Retina (tissue), 1 donor: ENCODE data around the gene NMRK1.

ENCODE experiments used
- DNase-seq: peaks from one replicate; pipeline ENCODE4 v3.0.0-alpha.2; 2016

Gene NMRK1

DNA sequence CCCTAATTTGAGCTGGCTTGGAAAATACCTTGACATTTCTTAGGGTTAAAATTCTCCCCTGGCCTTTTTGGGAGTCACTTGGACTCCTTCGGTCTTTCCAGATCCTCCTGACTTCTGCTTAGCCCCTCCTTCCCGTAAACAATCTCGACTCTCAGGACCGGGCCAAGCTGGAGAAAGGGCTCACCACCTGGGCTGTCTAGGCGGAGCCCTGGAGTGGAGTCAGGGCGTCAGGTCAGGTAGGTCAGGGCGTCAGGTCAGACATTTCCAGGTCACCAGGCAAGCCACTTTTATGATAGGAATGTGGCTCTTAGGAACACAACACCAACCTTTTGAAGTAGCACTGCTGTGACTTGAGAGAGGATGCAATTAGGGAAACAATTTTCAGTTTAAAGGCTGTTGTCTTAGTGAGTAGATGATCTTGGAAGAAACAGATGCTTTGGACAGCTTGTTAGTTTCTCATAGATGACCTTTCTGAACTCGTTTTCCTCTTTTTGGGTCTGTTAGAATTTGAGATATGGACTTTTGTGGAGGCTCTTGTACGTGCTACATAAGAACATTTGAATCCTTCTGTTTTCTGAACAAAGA, 13.1 kb upstream of the NMRK1 start:
- DNase-seq = no peak

DNA sequence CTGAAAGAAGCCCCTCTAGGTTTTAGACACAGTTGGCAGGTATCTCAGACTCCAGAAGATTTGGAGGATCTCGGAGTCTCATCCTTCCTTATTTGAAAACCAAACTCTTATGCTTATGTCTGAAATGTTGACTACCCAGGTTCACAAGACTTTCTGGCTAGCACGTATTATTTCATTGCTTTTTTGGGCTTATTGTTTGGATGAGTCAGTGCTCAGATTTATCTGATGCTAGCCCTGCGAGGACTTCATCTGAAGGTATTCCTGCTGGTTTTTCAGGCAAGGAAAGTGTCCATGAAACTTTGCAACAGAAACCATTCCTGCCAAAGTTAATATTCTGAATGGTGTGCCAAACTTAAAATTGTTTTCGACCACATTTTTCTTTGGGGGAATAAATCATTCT, 8.8 kb upstream of the NMRK1 start:
- DNase-seq = no peak

GRCh38 chr9:75092766-75093165, 4.8 kb upstream of the NMRK1 start:
- no peak for DNase-seq

GRCh38 chr9:75090579-75090978, 2.6 kb upstream of the NMRK1 start:
- DNase-seq = no peak

- DNase-seq = no peak
Observed at GRCh38 chr9:75089373-75089766, 1.4 kb upstream of the NMRK1 start.

- DNase-seq = no peak
Observed at GRCh38 chr9:75088646-75089372, 854 bp upstream of the NMRK1 start.

DNA sequence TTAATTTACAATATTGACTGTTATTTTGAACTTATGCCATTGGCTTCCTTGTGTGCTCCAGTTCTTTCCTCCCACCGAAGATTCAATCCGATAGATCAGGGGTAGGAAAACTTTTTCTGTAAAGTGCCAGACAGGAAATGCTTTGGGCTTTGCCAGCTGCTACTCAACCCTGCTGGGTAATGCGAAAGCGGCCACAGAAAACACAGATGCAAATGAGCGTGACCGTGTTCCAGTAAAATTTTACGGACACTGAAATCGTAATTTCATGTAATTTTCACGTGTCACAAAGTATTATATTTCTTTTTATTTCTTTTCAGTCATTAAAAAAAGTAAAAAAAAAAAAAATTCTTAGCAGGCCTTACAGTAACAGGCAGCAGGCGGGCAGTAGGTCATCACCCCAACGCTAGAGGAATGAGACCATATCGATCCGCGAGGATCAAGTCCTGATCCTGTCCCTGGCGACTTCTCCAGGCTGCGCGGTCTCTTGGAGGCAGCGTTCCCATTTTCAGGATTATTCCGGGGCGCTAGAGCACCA, 599 bp downstream of the NMRK1 start:
- DNase-seq = no peak

DNA sequence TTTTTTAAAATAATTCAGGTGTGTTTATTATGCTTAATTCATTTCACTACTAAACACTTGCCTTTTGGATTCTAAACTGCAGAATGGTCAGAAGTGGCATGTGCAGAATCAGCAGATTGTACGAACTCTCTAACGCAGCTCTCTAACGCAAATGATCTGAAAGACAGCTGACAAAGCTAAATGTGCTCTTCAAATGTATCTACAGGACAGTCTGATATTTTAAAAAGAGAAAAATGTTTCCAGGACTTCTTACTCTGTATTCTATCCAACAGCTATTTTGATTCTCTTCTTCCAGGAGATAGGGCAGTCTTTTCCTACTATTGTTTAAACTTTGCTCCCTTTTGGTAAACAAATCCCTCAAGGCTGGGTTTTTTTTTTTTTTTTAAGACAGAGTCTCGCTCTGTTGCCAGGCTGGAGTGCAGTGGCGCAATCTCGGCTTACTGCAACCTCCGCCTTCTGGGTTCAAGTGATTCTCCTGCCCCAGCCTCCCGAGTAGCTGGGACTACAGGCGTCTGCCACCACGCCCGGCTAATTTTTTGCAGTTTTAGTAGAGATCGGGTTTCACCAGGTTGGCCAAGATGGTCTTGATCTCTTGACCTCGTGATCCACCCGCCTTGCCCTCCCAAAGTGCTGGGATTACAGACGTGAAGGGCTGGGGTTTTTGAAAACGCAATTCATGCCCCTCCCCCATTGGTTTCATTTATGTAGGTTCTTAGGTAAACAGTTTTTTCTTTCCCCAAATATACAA, 1.2 kb downstream of the NMRK1 start:
- no peak for DNase-seq

DNA sequence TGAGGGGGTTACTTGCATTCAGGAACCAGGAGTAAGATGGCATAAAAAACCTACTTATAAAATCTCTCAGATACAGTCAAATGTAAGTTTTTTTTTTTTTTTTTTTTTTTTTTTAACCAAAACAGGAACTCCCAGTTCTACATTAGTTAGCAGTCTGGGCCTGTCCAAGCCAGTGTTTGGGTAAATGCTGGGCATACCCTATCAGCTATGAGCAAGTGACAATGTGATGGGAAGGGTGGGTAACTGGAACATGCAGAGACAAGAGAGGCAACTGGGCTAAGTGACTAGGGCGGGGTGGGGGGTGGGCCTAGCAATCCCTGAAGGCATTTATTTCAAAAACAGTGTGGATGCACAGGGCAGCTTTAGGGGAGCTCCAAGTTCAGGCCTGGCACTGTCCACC, 2.3 kb downstream of the NMRK1 start:
- DNase-seq = no peak

DNA sequence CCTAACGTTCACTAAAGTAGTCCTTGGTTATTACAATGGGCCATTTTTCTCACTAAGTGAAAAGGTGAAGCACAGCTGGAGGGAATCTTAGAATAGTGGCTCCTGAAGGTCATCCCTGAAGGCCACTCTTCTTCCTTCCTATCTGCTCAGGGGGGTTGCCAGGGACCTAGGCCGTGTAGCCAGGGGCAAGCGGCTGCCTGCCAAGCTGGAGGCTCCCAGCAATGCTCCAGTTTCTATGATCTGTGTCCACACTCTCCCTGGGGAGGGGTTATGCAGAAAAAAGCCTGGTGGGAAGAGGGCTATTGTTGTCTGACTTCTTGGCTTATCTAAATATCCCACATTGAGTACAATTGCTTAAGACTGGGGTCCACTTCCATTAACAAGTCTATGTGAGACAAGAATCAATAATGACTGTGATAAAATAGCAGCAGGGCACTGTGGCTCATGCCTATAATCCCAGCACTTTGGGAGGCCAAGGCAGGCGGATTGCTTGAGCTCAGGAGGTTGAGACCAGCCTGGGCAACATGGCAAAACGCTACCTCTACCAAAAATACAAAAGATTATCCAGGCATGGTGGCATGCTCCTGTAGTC, 3.8 kb downstream of the NMRK1 start:
- DNase-seq = peak; percentile 24

DNA sequence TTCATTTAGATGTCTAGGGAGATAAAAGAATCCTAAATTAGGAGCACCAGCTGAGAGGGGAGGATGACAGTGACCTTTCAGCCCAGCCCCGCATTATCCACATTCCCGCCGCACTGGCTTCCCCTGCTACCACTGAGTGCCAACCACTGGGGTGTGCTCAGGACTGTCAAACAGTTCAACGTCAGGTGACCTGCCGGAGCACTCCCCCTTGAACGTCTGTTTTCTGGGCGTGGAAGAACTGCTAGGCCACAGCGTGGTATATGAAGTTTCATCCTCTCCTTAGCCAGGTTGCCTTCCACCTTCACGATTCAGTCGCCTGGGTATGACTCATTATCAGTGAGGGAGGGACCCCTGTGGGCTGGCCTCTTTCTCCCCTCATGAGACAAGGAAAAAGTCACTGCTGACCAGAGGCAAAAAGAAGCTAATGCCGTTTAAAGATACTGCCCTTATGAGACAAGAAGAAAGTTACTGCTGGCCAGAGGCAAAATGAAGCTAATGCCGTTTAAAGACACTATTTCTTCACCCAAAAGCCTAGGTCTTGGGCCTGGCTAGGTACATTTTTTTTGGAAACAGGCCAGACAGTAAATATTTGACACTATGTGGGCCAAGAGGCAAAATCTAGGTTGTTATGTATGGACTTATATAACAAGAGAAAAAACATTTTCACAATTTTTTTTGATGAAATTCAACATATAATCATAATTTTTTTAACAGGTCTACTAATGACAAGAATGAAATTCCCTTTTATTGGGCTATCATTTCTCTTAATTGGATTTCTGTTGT, 4.6 kb downstream of the NMRK1 start:
- no peak for DNase-seq

- no peak for DNase-seq
Observed at GRCh38 chr9:75081632-75082031, 6.3 kb downstream of the NMRK1 start.

DNA sequence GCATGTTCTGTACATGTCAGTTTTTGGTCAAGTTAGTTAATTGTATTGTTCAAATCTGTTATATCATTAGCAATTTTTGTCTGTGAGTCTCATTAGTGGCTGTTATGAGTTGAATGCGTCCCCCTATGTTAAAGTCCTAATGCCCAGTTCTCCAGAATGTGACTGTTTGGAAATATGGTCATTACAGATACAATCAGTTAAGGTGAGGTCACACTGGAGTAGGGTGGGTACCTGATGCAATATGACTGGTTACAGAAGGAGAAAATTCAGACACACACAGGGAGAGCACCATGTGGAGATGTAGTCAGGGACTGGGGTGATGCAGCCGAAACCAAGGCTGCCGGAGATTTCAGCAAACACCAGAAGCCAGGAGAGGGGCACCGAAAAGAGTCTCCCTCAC, 15.1 kb downstream of the NMRK1 start:
- DNase-seq = no peak

GRCh38 chr9:75071530-75072122, 16.3 kb downstream of the NMRK1 start:
- no peak for DNase-seq

DNA sequence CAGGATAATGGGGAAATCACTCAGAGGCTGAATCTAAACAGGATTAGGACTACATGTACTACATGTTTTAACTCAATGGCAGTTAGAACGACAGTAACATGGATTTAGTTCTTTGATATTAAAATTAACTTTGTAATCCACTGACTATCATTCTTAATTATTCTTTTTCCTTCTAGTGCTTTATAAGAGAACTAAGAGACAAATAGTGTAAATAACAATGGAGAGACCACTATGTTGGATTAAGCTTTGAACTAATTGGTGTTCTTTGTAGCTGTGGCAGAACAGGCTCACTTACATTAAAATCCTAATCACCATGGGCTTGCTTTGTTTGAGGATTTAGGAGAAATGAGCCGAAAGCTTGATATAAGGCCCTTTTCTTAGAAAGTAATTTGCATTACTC, 18.8 kb downstream of the NMRK1 start:
- DNase-seq = no peak

GRCh38 chr9:75067894-75068293, 20.1 kb downstream of the NMRK1 start:
- no peak for DNase-seq

DNA sequence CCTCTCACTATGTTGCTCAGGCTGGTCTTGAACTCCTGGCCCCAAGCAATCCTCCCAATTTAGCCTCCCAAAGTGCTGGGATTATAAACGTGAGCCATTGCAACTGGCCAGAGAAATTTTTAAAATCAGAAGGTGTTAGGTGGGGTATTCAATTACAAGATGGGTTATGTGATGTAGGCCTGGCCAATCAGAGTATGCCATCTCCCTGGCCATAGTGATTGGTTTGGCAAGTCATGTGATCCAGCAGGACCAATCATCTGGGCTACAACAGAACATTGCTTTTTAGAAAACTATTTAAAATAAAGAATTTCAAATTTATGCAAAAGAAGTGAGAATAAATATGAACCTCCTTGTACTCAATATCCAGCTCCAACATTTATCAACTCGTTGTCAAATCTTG, 22.4 kb downstream of the NMRK1 start:
- no peak for DNase-seq

- DNase-seq = no peak
Observed at GRCh38 chr9:75064307-75065025, 23.5 kb downstream of the NMRK1 start.

- DNase-seq = no peak
Observed at GRCh38 chr9:75063556-75064305, 24.2 kb downstream of the NMRK1 start.

GRCh38 chr9:75061169-75061568, 26.8 kb downstream of the NMRK1 start:
- no peak for DNase-seq
